Activated CD4-positive, alpha-beta memory T cell treated with anti-CD3 and anti-CD28 coated beads for 36 hours (primary cell): Measurements from ENCODE around the gene POLRMT. TPM values are rescaled to one million over a fixed set of nuclear protein-coding genes. Genes with fewer than 3 reads are reported as not detected.

ENCODE experiments used
- total RNA-seq, 2 experiments: library from RNA; stranded (reverse); gene quantifications; one replicate each; pipeline ENCODE4 v1.2.3, GENCODE V29; 2021

POLRMT gene
- total RNA-seq, 2 experiments from 2014 or later, result 71.5 to 72.5 TPM

Other genes starting within 250 kb of the POLRMT start
- gene C2CD4C, start 224.4 kb downstream of the POLRMT start, total RNA-seq, result under 1 TPM; 0.33 to 0.44 TPM
- gene SHC2, start 172.5 kb downstream of the POLRMT start, total RNA-seq, result under 1 TPM in 1 of 2 experiments, not detected in 1; 0.21 TPM
- under 1 TPM; 0.22 to 0.36 TPM for gene MADCAM1, start 137.1 kb downstream of the POLRMT start, total RNA-seq
- gene TPGS1, start 126.0 kb downstream of the POLRMT start, total RNA-seq, result 1 to 10 TPM; 8.1 to 8.5 TPM
- gene CDC34, start 101.8 kb downstream of the POLRMT start, total RNA-seq, result 10 to 100 TPM; 45.9 to 46.4 TPM
- 10 to 100 TPM; 27.2 to 27.4 TPM for gene GZMM, start 89.5 kb downstream of the POLRMT start, total RNA-seq
- 100 to 1,000 TPM; 185 to 205 TPM for gene BSG, start 60.9 kb downstream of the POLRMT start, total RNA-seq
- 1 to 10 TPM in 1 of 2 experiments, under 1 TPM in 1; 1.00 to 1.0 TPM for gene HCN2, start 43.7 kb downstream of the POLRMT start, total RNA-seq
- under 1 TPM in 1 of 2 experiments, not detected in 1; 0.14 TPM for gene FGF22, start 6.3 kb upstream of the POLRMT start, total RNA-seq
- 10 to 100 TPM; 84.4 to 89.7 TPM for gene RNF126, start 29.7 kb upstream of the POLRMT start, total RNA-seq
- gene FSTL3, start 42.9 kb upstream of the POLRMT start, total RNA-seq, result 1 to 10 TPM; 5.7 to 6.0 TPM
- not detected for gene PRSS57, start 61.9 kb upstream of the POLRMT start, total RNA-seq
- under 1 TPM in 1 of 2 experiments, not detected in 1; 0.17 TPM for gene PALM, start 75.4 kb upstream of the POLRMT start, total RNA-seq
- not detected for gene MISP, start 117.6 kb upstream of the POLRMT start, total RNA-seq
- 100 to 1,000 TPM; 464 to 465 TPM for gene PTBP1, start 163.9 kb upstream of the POLRMT start, total RNA-seq
- gene PLPPR3, start 188.4 kb upstream of the POLRMT start, total RNA-seq, result not detected
- not detected for gene AZU1, start 194.3 kb upstream of the POLRMT start, total RNA-seq
- gene PRTN3, start 207.5 kb upstream of the POLRMT start, total RNA-seq, result not detected
- not detected for gene ELANE, start 218.8 kb upstream of the POLRMT start, total RNA-seq
- gene CFD, start 226.1 kb upstream of the POLRMT start, total RNA-seq, result under 1 TPM; 0.40 to 0.63 TPM